Stomach smooth muscle (tissue), 2 donors: ENCODE data around the gene DPYD.

Experiments used
- H3K27ac ChIP-seq: one replicate; pipeline ENCODE4 v1.7.0; 2013; ENCODE audit warnings: mild to moderate bottlenecking, low read length, inconsistent platforms
- H3K27me3 ChIP-seq, 2 donors: one replicate each; pipeline ENCODE4 v1.7.0; 2013; ENCODE audit warnings: low read length in 2 of 2; ENCODE audit not compliant: insufficient read depth in 2 of 2, control insufficient read depth in 1 of 2
- H3K36me3 ChIP-seq, 2 donors: one replicate each; pipeline ENCODE4 v1.7.0; 2013; ENCODE audit warnings: low read length in 2 of 2; ENCODE audit not compliant: control insufficient read depth in 2 of 2, insufficient read depth in 2 of 2
- H3K4me1 ChIP-seq: one replicate; pipeline ENCODE4 v1.7.0; 2013; ENCODE audit warnings: low read length; ENCODE audit not compliant: control insufficient read depth, insufficient read depth
- H3K4me3 ChIP-seq, 2 donors: one replicate each; pipeline ENCODE4 v1.7.0; 2013; ENCODE audit warnings: low read length in 2 of 2
- H3K9ac ChIP-seq, 2 donors: one replicate each; pipeline ENCODE4 v1.7.0; 2013; ENCODE audit warnings: low read length in 2 of 2, mild to moderate bottlenecking in 1 of 2
- H3K9me3 ChIP-seq, 2 donors: one replicate each; pipeline ENCODE4 v1.7.0; 2013; ENCODE audit warnings: low read length in 2 of 2; ENCODE audit not compliant: control insufficient read depth in 2 of 2
- donor health status: healthy.
- donor health status: Pancreatic carcinoma.

The DPYD gene

DNA sequence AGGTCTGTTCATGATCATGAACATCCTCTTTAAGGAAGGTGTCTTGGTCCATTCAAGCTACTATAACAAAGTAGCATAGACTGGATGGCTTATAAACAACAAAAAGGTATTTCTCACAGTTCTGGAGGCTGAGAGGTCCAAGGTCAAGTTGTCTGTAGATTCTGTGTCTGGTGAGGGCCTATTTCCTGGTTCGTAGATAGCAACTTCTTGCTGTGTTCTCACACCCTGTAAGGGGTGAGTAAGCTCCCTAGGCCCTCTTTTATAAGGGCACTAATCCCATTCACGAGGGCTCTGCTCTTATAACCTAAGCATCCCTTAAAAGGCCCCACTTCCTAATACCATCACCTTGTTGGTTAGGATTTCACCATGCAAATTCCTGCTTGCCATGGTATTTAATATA lies 851.5 kb downstream of the DPYD start:
- no peak overlapping the region for H3K9ac ChIP-seq
- no peaks in the 10 kb centered on the region for H3K27me3 ChIP-seq
- H3K36me3 ChIP-seq = no peaks in the 10 kb centered on the region
- H3K9me3 ChIP-seq = peaks cover 0 to 3% of the 10 kb centered on the region in 2 donors
- H3K4me3 ChIP-seq = no peak overlapping the region
- H3K27ac ChIP-seq = no peak overlapping the region
- no peaks in the 10 kb centered on the region for H3K4me1 ChIP-seq

DNA sequence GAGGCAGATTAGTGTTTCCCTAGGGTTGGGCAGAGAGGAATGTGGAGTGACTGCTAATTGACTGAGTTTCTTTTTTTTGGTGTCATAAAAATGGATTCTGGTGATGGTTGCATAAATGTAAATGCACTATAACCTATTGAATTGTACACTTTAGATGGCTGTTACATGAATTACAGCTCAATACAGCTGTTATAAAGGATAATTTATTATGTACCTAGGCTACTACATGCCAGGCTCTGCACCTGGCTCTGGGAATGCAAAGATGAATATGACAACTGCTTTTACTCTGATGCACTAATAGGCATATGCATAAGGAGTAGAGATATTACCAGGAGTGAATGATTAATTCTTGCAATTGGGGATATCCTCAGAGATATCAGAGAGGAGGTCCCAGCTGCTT lies 854.0 kb downstream of the DPYD start:
- H3K4me1 ChIP-seq = no peaks in the 10 kb centered on the region
- no peak overlapping the region for H3K4me3 ChIP-seq
- no peak overlapping the region for H3K9ac ChIP-seq
- H3K27ac ChIP-seq = no peak overlapping the region
- H3K36me3 ChIP-seq = no peaks in the 10 kb centered on the region
- H3K27me3 ChIP-seq = no peaks in the 10 kb centered on the region
- H3K9me3 ChIP-seq = peaks cover 0 to 3% of the 10 kb centered on the region in 2 donors

GRCh38 chr1:97063532-97063931 lies 857.3 kb downstream of the DPYD start:
- no peak overlapping the region for H3K27ac ChIP-seq
- no peaks in the 10 kb centered on the region for H3K4me1 ChIP-seq
- no peak overlapping the region for H3K9ac ChIP-seq
- H3K9me3 ChIP-seq = peaks cover 0 to 3% of the 10 kb centered on the region in 2 donors
- no peak overlapping the region for H3K4me3 ChIP-seq
- no peaks in the 10 kb centered on the region for H3K36me3 ChIP-seq
- H3K27me3 ChIP-seq = no peaks in the 10 kb centered on the region

- Histone ChIP-seq H3K27ac (no peak overlapping the region), H3K36me3 (no peaks in the 10 kb centered on the region), H3K9ac (no peak overlapping the region), H3K27me3 (no peaks in the 10 kb centered on the region), H3K9me3 (peaks cover 3 to 4% of the 10 kb centered on the region in 2 donors), H3K4me3 (no peak overlapping the region), H3K4me1 (no peaks in the 10 kb centered on the region)
Measured at GRCh38 chr1:97061604-97062003, 859.2 kb downstream of the DPYD start.

DNA sequence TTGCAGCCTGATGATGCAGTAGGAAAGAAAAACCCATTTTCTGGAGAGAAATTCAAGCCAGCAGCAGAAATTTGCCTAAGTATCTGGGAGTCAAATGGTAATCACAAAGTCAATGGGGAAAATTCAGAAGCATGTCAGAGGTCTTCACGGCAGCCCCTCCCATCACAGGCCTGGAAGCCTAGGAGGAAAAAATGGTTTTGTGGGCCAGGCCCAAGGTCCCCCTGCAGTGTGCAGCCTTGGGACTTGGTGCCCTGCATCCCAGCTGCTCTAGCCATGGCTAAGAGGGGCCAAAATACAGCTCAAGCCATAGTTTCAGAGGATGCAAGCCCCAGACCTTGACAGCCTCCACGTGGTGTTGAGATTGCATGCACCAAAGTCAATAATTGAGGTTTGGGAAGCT lies 864.4 kb downstream of the DPYD start:
- Histone ChIP-seq H3K4me3 (no peak overlapping the region), H3K9me3 (peaks cover 0 to 8% of the 10 kb centered on the region in 2 donors), H3K27ac (no peak overlapping the region), H3K27me3 (no peaks in the 10 kb centered on the region), H3K9ac (no peak overlapping the region), H3K4me1 (no peaks in the 10 kb centered on the region), H3K36me3 (no peaks in the 10 kb centered on the region)

- H3K9ac ChIP-seq = no peak overlapping the region
- no peaks in the 10 kb centered on the region for H3K4me1 ChIP-seq
- no peaks in the 10 kb centered on the region for H3K36me3 ChIP-seq
- no peak overlapping the region for H3K4me3 ChIP-seq
- H3K9me3 ChIP-seq = peaks cover 0 to 8% of the 10 kb centered on the region in 2 donors
- H3K27ac ChIP-seq = no peak overlapping the region
- H3K27me3 ChIP-seq = no peaks in the 10 kb centered on the region
Measured at GRCh38 chr1:97053268-97053667, 867.6 kb downstream of the DPYD start.

DNA sequence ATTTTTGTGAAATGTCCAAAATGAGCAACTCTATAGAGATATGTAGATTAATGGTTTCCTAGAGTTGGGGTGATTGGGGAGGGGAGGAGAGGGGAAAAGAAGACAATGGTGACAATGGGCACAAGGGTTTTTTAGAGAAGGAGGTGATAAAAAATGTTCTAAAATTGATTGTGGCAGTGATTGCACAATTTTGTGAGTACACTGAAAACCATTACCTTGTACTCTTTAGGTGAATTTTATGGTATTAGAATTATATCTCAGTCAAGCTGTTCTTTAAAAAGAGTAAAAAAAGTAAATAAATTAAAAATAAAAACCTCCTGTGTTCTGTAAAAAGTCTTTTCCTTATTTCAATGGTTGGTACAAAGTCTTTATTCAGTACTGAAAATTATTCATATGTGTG lies 869.0 kb downstream of the DPYD start:
- no peak overlapping the region for H3K4me3 ChIP-seq
- H3K36me3 ChIP-seq = no peaks in the 10 kb centered on the region
- peaks cover 0 to 5% of the 10 kb centered on the region in 2 donors for H3K9me3 ChIP-seq
- no peak overlapping the region for H3K9ac ChIP-seq
- no peak overlapping the region for H3K27ac ChIP-seq
- no peaks in the 10 kb centered on the region for H3K4me1 ChIP-seq
- H3K27me3 ChIP-seq = no peaks in the 10 kb centered on the region

- Histone ChIP-seq H3K27me3 (no peaks in the 10 kb centered on the region), H3K9ac (no peak overlapping the region), H3K27ac (no peak overlapping the region), H3K9me3 (no peaks in the 10 kb centered on the region), H3K4me3 (no peak overlapping the region), H3K36me3 (no peaks in the 10 kb centered on the region), H3K4me1 (no peaks in the 10 kb centered on the region)
Measured at GRCh38 chr1:97050506-97050905, 870.3 kb downstream of the DPYD start.

GRCh38 chr1:97047421-97047793 lies 873.4 kb downstream of the DPYD start:
- no peaks in the 10 kb centered on the region for H3K36me3 ChIP-seq
- H3K4me1 ChIP-seq = no peaks in the 10 kb centered on the region
- peaks cover 0 to 7% of the 10 kb centered on the region in 2 donors for H3K9me3 ChIP-seq
- no peak overlapping the region for H3K4me3 ChIP-seq
- H3K27ac ChIP-seq = no peak overlapping the region
- no peak overlapping the region for H3K9ac ChIP-seq
- H3K27me3 ChIP-seq = no peaks in the 10 kb centered on the region

GRCh38 chr1:97046765-97047420 lies 873.9 kb downstream of the DPYD start:
- Histone ChIP-seq H3K27me3 (no peaks in the 10 kb centered on the region), H3K9ac (no peak overlapping the region), H3K27ac (no peak overlapping the region), H3K36me3 (no peaks in the 10 kb centered on the region), H3K9me3 (peaks cover 0 to 7% of the 10 kb centered on the region in 2 donors), H3K4me1 (no peaks in the 10 kb centered on the region), H3K4me3 (no peak overlapping the region)

- Histone ChIP-seq H3K4me1 (no peaks in the 10 kb centered on the region), H3K27me3 (no peaks in the 10 kb centered on the region), H3K27ac (no peak overlapping the region), H3K36me3 (no peaks in the 10 kb centered on the region), H3K9ac (no peak overlapping the region), H3K4me3 (no peak overlapping the region), H3K9me3 (peaks cover 0 to 7% of the 10 kb centered on the region in 2 donors)
Measured at GRCh38 chr1:97044159-97044760, 876.6 kb downstream of the DPYD start.
